ENCODE data around the gene GDF9. TPM values are rescaled to one million over a fixed set of nuclear protein-coding genes. Genes with fewer than 3 reads are reported as not detected.

Gene GDF9
- total RNA-seq, 1 experiment from 2014 or later: 0.24 TPM

GRCh38 chr5:132865668-132866341 is 464 bp downstream of the GDF9 start:
- Histone ChIP-seq H2BK5ac (ENCODE audit: insufficient read length, low read length) (no peak overlapping the region), H3K27ac (ENCODE audit: insufficient read length, low read depth, low read length) (no peak overlapping the region), H3K56ac (ENCODE audit: insufficient read length, low read depth, low read length) (no peak overlapping the region), H3K9me3 (ENCODE audit: control insufficient read depth, low read depth, low read length) (no peaks in the 10 kb centered on the region), H3K18ac (ENCODE audit: insufficient read length, low read depth, low read length) (peak overlapping the region; percentile 8), H2BK120ac (ENCODE audit: low read depth, low read length, poor library complexity, severe bottlenecking) (no peak overlapping the region), H3K4ac (ENCODE audit: low read depth, low read length) (no peak overlapping the region), H3T11ph (ENCODE audit: low read length) (no peak overlapping the region), H2BK20ac (ENCODE audit: low read depth, low read length, poor library complexity, severe bottlenecking) (no peak overlapping the region), H3K4me1 (ENCODE audit: insufficient read depth, low read length) (peaks cover 5% of the 10 kb centered on the region; the same call in 1 of the 2 replicates), H4K20me1 (ENCODE audit: control insufficient read depth, insufficient read depth, insufficient read length) (no peaks in the 10 kb centered on the region), H3K9ac (ENCODE audit: extremely low read depth, insufficient read length, low read length) (peak overlapping the region; percentile 23), H3K14ac (ENCODE audit: insufficient read depth, low read length) (peak overlapping the region; percentile 55; the same call in 1 of the 2 replicates), H2BK12ac (ENCODE audit: insufficient read length, low read depth, low read length) (no peak overlapping the region), H3K4me2 (ENCODE audit: insufficient read depth, insufficient read length, low read length) (peak overlapping the region; percentile 28), H3K23ac (ENCODE audit: insufficient read length, low read depth, low read length) (no peak overlapping the region), H2AK5ac (ENCODE audit: insufficient read length, low read length) (no peak overlapping the region), H2AFZ (ENCODE audit: low read length) (no peak overlapping the region), H4K8ac (replicated peaks; ENCODE audit: insufficient read length, low read depth, low read length) (no peak overlapping the region), H3K79me1 (ENCODE audit: insufficient read depth, low read depth, low read length, poor library complexity, severe bottlenecking) (no peaks in the 10 kb centered on the region), H3K79me2 (ENCODE audit: insufficient read depth, low read length) (peaks cover 3% of the 10 kb centered on the region; the same call in 1 of the 2 replicates), H3K23me2 (ENCODE audit: insufficient read length, low read depth, low read length, poor library complexity, severe bottlenecking) (peaks cover 9% of the 10 kb centered on the region), H4K91ac (ENCODE audit: insufficient read length, low read depth, low read length) (no peak overlapping the region), H2BK15ac (ENCODE audit: low read depth, low read length) (no peak overlapping the region), H3K27me3 (ENCODE audit: insufficient read depth, low read length) (no peaks in the 10 kb centered on the region), H4K5ac (ENCODE audit: insufficient read length, low read depth, low read length) (no peak overlapping the region)
- Mint-ChIP-seq H3K27ac (peak overlapping the region; percentile 100), H3K27me3 (ENCODE audit: low read depth) (peaks cover 2% of the 10 kb centered on the region; the same call in 1 of the 2 replicates), H3K9me3 (peaks cover 0 to 4% of the 10 kb centered on the region in 2 experiments; a peak in 1 of 5 replicates), H3K4me3 (peak overlapping the region; percentile 99), H3K36me3 (ENCODE audit: insufficient read depth in 1 of 3, low read depth in 3 of 3) (peaks cover 15 to 29% (median 24%) of the 10 kb centered on the region in 3 experiments; a peak in 6 of 7 replicates), H3K4me1 (peaks cover 27 to 30% of the 10 kb centered on the region in 2 experiments)
- no CpG with 5 or more reads among the region's 30 CpGs for WGBS (ENCODE audit: extremely low coverage, insufficient read length, low lambda C conversion rate)
- DNase-seq: no peak
- no peak for TF ChIP-seq CTCF (conservative IDR thresholded peaks at IDR 0.05)
